ENCODE measurements around the gene ATP8A2. TPM values are rescaled to one million over a fixed set of nuclear protein-coding genes. Genes with fewer than 3 reads are reported as not detected.
A peak's percentile ranks its signal among the peaks of the same experiment; 100 is the strongest.

The ATP8A2 gene
- total RNA-seq, 4 donors from 2014 or later = not detected

- intact Hi-C loops (cut with DNase I; ENCODE audit: low total_unique reads) (no loop called here), in situ Hi-C loops (cut with MboI; ENCODE audit: low sequenced_read_pairs in 4 of 4) (no loop called here)
- no peaks in the 10 kb centered on the region for H3K9me3 ChIP-seq
These were observed 277.3 kb downstream of the ATP8A2 start for GRCh38 chr13:25649001-25649633.

GRCh38 chr13:25652764-25653163 is 281.0 kb downstream of the ATP8A2 start:
- Histone ChIP-seq H3K27ac (no peak overlapping the region), H3K27me3 (no peaks in the 10 kb centered on the region), H3K4me3 (no peak overlapping the region), H3K36me3 (no peaks in the 10 kb centered on the region), H3K4me1 (no peaks in the 10 kb centered on the region), H3K9me3 (no peaks in the 10 kb centered on the region)
- DNase-seq = no peak
- ATAC-seq = no peak
- in situ Hi-C loops (cut with MboI; ENCODE audit: low sequenced_read_pairs in 4 of 4) (no loop called here), intact Hi-C loops (cut with DNase I; ENCODE audit: low total_unique reads) (no loop called here)
- TF ChIP-seq CTCF (IDR thresholded peaks at IDR 0.05 in 4 of 5, conservative IDR thresholded peaks at IDR 0.05 in 1 of 5) (no peak), POLR2A (IDR thresholded peaks at IDR 0.05) (no peak)

More at GRCh38 chr13:25649001-25649633, 277.3 kb downstream of the ATP8A2 start:
- H3K4me1 ChIP-seq = no peaks in the 10 kb centered on the region
- no peaks in the 10 kb centered on the region for H3K27me3 ChIP-seq
- H3K36me3 ChIP-seq = no peaks in the 10 kb centered on the region
- ATAC-seq (no peak), DNase-seq (no peak)
- no peak overlapping the region for H3K27ac ChIP-seq
- no peak overlapping the region for H3K4me3 ChIP-seq
- TF ChIP-seq POLR2A (IDR thresholded peaks at IDR 0.05) (no peak), CTCF (IDR thresholded peaks at IDR 0.05 in 4 of 5, conservative IDR thresholded peaks at IDR 0.05 in 1 of 5) (no peak)

- H3K36me3 ChIP-seq = no peaks in the 10 kb centered on the region
- no peaks in the 10 kb centered on the region for H3K27me3 ChIP-seq
- peaks cover 0 to 4% of the 10 kb centered on the region in 2 donors for H3K4me1 ChIP-seq
- DNase-seq = peak; percentile 13 to 59
- intact Hi-C loops (cut with DNase I; ENCODE audit: low total_unique reads) = no loop called here
- no peak overlapping the region for H3K4me3 ChIP-seq
- in situ Hi-C loops (cut with MboI; ENCODE audit: low sequenced_read_pairs in 4 of 4) = no loop called here
- peak; percentile 93 to 95 for ATAC-seq
- H3K9me3 ChIP-seq = no peaks in the 10 kb centered on the region
- TF ChIP-seq POLR2A (IDR thresholded peaks at IDR 0.05) (no peak), CTCF (IDR thresholded peaks at IDR 0.05 in 4 of 5, conservative IDR thresholded peaks at IDR 0.05 in 1 of 5) (no peak)
- no peak overlapping the region for H3K27ac ChIP-seq
These were observed 282.5 kb downstream of the ATP8A2 start for GRCh38 chr13:25654322-25654721.

GRCh38 chr13:25657157-25657556 is 285.4 kb downstream of the ATP8A2 start:
- H3K27me3 ChIP-seq = no peaks in the 10 kb centered on the region
- no peak overlapping the region for H3K4me3 ChIP-seq
- H3K36me3 ChIP-seq = no peaks in the 10 kb centered on the region
- no peak overlapping the region for H3K27ac ChIP-seq
- TF ChIP-seq CTCF (IDR thresholded peaks at IDR 0.05 in 4 of 5, conservative IDR thresholded peaks at IDR 0.05 in 1 of 5) (no peak), POLR2A (IDR thresholded peaks at IDR 0.05) (no peak)
- H3K4me1 ChIP-seq = peaks cover 0 to 8% of the 10 kb centered on the region in 2 donors
- in situ Hi-C loops (cut with MboI; ENCODE audit: low sequenced_read_pairs in 4 of 4) (no loop called here), intact Hi-C loops (cut with DNase I; ENCODE audit: low total_unique reads) (no loop called here)
- DNase-seq (no peak), ATAC-seq (no peak)
- H3K9me3 ChIP-seq = no peaks in the 10 kb centered on the region
